GM21447 (cell line): ENCODE measurements around the gene KIF1A.
"Not testable (repeated sequence)": the region's sequence is repeated elsewhere in the genome, so short reads cannot be mapped to it uniquely, and the experiment has no call there.

ENCODE experiments used
- ATAC-seq: cut with Tn5 transposase; IDR thresholded peaks from one replicate; pipeline ENCODE4 v1.9.1; 2021; ENCODE audit not compliant: unreplicated experiment

Gene KIF1A

GRCh38 chr2:240787521-240788472 lies 32.2 kb downstream of the KIF1A start:
- no peak for ATAC-seq

- ATAC-seq: no peak
Observed at GRCh38 chr2:240786871-240787311, 33.1 kb downstream of the KIF1A start.

GRCh38 chr2:240786355-240786841 lies 33.6 kb downstream of the KIF1A start:
- ATAC-seq: no peak

- ATAC-seq: no peak
Observed at GRCh38 chr2:240785424-240786335, 34.3 kb downstream of the KIF1A start.

GRCh38 chr2:240784629-240785423 lies 35.2 kb downstream of the KIF1A start:
- no peak for ATAC-seq

- no peak for ATAC-seq
Observed at GRCh38 chr2:240783819-240784621, 36.0 kb downstream of the KIF1A start.

- ATAC-seq: no peak
Observed at GRCh38 chr2:240782886-240783818, 36.9 kb downstream of the KIF1A start.

GRCh38 chr2:240782221-240782885 lies 37.7 kb downstream of the KIF1A start:
- no peak for ATAC-seq

- ATAC-seq: no peak
Observed at GRCh38 chr2:240781471-240782220, 38.4 kb downstream of the KIF1A start.

- ATAC-seq: no peak
Observed at GRCh38 chr2:240780023-240780700, 39.9 kb downstream of the KIF1A start.

GRCh38 chr2:240779250-240779832 lies 40.7 kb downstream of the KIF1A start:
- not testable (repeated sequence) for ATAC-seq

- ATAC-seq: no peak
Observed at GRCh38 chr2:240778426-240778825, 41.6 kb downstream of the KIF1A start.

GRCh38 chr2:240777456-240778212 lies 42.4 kb downstream of the KIF1A start:
- no peak for ATAC-seq

GRCh38 chr2:240775905-240776304 lies 44.1 kb downstream of the KIF1A start:
- ATAC-seq: no peak

- no peak for ATAC-seq
Observed at GRCh38 chr2:240774856-240775255, 45.2 kb downstream of the KIF1A start.

- no peak for ATAC-seq
Observed at GRCh38 chr2:240769096-240769495, 50.9 kb downstream of the KIF1A start.
